ENCODE measurements around the gene CPA5. TPM values are rescaled to one million over a fixed set of nuclear protein-coding genes. Genes with fewer than 3 reads are reported as not detected.

CPA5 gene, protein sequence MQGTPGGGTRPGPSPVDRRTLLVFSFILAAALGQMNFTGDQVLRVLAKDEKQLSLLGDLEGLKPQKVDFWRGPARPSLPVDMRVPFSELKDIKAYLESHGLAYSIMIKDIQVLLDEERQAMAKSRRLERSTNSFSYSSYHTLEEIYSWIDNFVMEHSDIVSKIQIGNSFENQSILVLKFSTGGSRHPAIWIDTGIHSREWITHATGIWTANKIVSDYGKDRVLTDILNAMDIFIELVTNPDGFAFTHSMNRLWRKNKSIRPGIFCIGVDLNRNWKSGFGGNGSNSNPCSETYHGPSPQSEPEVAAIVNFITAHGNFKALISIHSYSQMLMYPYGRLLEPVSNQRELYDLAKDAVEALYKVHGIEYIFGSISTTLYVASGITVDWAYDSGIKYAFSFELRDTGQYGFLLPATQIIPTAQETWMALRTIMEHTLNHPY
- 10 to 100 TPM in 1 of 2 donors, 1 to 10 TPM in 1; 3.3 to 27.6 TPM for total RNA-seq

DNA sequence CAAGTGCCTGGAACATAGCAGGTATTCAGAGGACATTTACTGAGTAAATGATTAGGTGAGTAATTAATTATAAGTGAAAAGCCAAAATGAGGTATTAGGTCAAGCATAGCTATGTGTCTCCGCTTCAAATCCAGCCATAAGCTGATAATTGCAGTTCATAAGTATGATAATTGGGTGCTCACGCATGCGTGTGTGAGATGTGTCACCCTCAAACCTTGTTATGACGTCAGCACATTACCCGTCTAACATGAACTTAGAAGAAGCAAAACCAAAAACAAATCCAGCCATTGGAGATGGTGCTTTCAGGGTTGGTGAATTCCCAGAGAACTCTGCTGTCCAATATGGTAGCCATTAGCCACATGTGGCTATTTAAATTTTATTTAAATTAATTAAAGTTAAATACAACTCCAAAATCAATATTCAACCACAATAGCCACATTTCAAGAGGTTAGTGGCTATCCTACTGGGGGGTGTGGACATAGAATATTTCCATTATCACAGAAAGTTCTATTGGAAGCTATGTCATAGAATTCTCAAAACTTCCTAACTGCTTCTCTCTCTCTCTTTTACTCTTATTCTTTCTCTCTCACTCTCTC lies at the start of gene CPA5:
Gene CPA5 (plus strand): TSS at position 546 of the 596 bp plus-strand sequence. CDS start 1,670 bp downstream, outside the sequence.
- H3K4me1 Mint-ChIP-seq, result no peaks in the 10 kb centered on the region
- H3K4me3 Mint-ChIP-seq, result no peak within 1 kb of the TSS
- no peak for ATAC-seq (replicated peaks)
- H3K9me3 Mint-ChIP-seq, result no peaks in the 10 kb centered on the region
- peaks cover 16% of the 10 kb centered on the region for H3K27me3 Mint-ChIP-seq
- H3K36me3 Mint-ChIP-seq (ENCODE audit: low read depth), result no peaks in the 10 kb centered on the region
- H3K27ac Mint-ChIP-seq, result no peak within 1 kb of the TSS

- no peaks in the 10 kb centered on the region for H3K9me3 Mint-ChIP-seq
Measured at GRCh38 chr7:130296221-130296951, 48.2 kb upstream of the CPA5 start.

GRCh38 chr7:130297628-130298543 lies 46.7 kb upstream of the CPA5 start:
- Mint-ChIP-seq H3K27me3 (peaks cover 1% of the 10 kb centered on the region), H3K27ac (no peak overlapping the region), H3K4me3 (no peak overlapping the region), H3K4me1 (no peaks in the 10 kb centered on the region), H3K36me3 (ENCODE audit: low read depth) (no peaks in the 10 kb centered on the region), H3K9me3 (no peaks in the 10 kb centered on the region)
- no peak for ATAC-seq (replicated peaks)

More at GRCh38 chr7:130296221-130296951, 48.2 kb upstream of the CPA5 start:
- H3K4me1 Mint-ChIP-seq, result no peaks in the 10 kb centered on the region
- no peak overlapping the region for H3K4me3 Mint-ChIP-seq
- no peak for ATAC-seq (replicated peaks)
- no peaks in the 10 kb centered on the region for H3K36me3 Mint-ChIP-seq (ENCODE audit: low read depth)
- H3K27ac Mint-ChIP-seq, result no peak overlapping the region
- H3K27me3 Mint-ChIP-seq, result no peaks in the 10 kb centered on the region

DNA sequence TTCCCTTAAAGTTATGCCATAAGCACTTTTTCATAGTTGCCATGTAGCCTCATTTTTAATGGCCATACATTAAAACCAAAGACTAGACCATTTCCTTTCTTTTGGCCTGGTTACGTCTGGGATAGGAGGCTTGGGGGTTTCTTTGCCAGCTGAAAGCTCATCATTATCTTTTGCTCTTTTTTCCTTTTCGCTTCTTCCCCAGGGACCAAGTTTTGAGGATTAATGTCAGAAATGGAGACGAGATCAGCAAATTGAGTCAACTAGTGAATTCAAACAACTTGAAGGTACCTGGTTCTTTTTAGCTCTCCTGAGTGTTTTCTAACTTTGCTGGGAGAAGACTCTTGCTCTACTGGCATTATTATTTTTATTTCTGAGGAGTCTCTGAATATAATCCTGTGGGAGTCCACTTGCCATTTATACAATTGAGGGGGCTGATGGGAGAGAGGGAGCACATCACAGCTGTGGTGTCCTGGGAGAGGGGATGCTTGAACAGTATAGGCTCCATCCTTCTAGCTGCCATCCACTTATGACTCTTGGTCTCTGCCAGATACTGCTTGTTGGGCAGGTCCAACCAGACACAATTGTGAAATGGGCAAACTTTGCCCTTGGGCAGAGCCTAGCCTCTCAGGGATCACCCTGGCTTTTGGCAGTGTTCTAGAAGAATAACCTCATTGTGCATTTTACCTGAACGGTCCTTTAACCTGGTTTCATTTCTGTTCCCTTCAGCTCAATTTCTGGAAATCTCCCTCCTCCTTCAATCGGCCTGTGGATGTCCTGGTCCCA lies 45.9 kb upstream of the CPA5 start:
- peaks cover 3% of the 10 kb centered on the region for H3K27me3 Mint-ChIP-seq
- no peaks in the 10 kb centered on the region for H3K9me3 Mint-ChIP-seq
- H3K27ac Mint-ChIP-seq, result no peak overlapping the region
- H3K4me3 Mint-ChIP-seq, result no peak overlapping the region
- H3K36me3 Mint-ChIP-seq (ENCODE audit: low read depth), result no peaks in the 10 kb centered on the region
- H3K4me1 Mint-ChIP-seq, result no peaks in the 10 kb centered on the region
- ATAC-seq (replicated peaks), result no peak

DNA sequence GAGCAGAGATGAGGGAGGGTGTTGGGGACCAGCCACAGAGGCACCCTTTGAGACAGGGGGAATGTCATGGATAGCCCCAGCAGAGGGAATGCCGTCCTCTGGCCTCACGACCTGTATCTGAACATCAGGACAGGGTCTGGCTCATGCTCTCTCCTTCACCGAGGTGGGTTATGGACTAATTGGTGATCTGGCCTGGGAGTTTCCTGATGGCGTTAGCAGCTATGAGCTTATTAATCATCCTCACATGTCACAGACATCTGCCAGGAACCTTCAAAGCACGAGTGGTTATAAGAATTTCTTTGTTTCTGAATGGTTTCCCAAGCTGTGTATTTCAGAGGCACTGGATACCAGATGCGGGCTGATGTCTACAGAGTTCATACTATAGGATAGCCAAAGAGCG lies 44.8 kb upstream of the CPA5 start:
- no peak for ATAC-seq (replicated peaks)

DNA sequence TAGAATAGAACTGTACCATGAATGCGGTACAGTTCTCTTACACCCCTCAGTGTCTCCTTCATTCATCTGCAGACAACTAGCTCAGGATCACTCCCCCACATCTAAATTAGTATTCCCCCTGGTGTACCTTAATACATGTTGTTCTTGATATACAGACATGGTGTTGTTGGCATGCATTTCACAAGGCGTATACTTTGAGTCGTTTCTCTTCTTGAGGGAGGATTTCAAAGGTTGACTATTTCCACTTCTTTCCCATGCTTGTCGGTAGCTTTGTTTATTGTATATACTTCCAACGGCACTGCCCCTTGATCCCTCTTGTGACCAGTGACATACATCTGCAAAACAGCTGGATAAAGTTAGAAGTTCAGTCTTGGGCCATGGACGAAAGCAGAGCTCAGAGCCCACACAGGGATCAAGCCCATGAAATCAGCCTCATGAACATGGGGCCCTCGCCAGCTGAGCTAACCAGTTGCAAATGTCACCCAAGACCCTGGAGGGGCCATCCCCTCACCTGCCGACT lies 43.1 kb upstream of the CPA5 start:
- Mint-ChIP-seq H3K27me3 (peaks cover 6% of the 10 kb centered on the region), H3K9me3 (no peaks in the 10 kb centered on the region), H3K36me3 (ENCODE audit: low read depth) (no peaks in the 10 kb centered on the region), H3K27ac (no peak overlapping the region), H3K4me1 (no peaks in the 10 kb centered on the region), H3K4me3 (no peak overlapping the region)
- ATAC-seq (replicated peaks), result no peak

More for the DNA sequence above, 44.8 kb upstream of the CPA5 start:
- Mint-ChIP-seq H3K27me3 (peaks cover 3% of the 10 kb centered on the region), H3K4me3 (no peak overlapping the region), H3K9me3 (no peaks in the 10 kb centered on the region), H3K36me3 (ENCODE audit: low read depth) (no peaks in the 10 kb centered on the region), H3K27ac (no peak overlapping the region), H3K4me1 (no peaks in the 10 kb centered on the region)

DNA sequence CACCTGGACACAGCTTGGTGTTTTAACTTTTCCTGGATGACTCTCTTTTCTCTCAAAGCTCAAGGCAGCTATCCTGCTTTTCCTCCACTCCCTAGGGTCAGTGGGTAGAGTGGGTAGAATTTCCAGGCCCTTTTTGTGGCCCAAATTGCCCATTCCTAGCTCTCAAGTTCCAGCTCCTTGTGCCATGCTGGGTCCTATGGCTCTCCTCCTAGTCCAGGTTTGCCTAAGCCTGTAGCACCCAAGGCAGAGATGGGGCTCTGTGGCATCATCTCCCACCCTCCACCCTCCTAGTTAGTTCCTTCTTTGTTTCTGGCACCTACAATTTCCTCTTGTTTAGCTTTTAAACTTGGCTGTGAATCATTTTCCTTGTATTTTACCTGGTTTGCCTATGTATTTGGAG lies 42.0 kb upstream of the CPA5 start:
- Mint-ChIP-seq H3K27me3 (peaks cover 6% of the 10 kb centered on the region), H3K4me3 (no peak overlapping the region), H3K4me1 (no peaks in the 10 kb centered on the region), H3K36me3 (ENCODE audit: low read depth) (no peaks in the 10 kb centered on the region), H3K27ac (no peak overlapping the region), H3K9me3 (no peaks in the 10 kb centered on the region)
- no peak for ATAC-seq (replicated peaks)

GRCh38 chr7:130303127-130303526 lies 41.5 kb upstream of the CPA5 start:
- Mint-ChIP-seq H3K36me3 (ENCODE audit: low read depth) (no peaks in the 10 kb centered on the region), H3K4me3 (no peak overlapping the region), H3K27me3 (peaks cover 6% of the 10 kb centered on the region), H3K9me3 (no peaks in the 10 kb centered on the region), H3K4me1 (no peaks in the 10 kb centered on the region), H3K27ac (no peak overlapping the region)
- no peak for ATAC-seq (replicated peaks)

DNA sequence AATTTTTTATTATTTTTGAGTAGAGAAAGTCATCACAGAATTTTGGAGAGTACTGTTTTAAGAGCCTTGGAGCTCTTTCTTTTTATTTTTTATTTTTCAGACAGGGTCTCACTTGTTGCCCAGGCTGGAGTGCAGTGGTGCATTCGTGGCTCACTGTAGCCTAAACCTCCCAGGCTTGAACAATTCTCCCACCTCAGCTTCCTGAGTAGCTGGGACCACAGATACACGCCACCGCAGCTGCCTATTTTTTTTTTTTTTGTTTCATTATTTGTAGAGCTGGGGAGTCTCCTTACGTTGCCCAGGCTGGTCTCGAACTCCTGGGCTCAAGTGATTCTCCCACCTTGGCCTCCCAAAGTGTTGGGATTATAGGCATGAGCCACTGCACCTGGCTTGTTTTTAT lies 41.1 kb upstream of the CPA5 start:
- Mint-ChIP-seq H3K4me3 (no peak overlapping the region), H3K4me1 (no peaks in the 10 kb centered on the region), H3K36me3 (ENCODE audit: low read depth) (no peaks in the 10 kb centered on the region), H3K27me3 (peaks cover 6% of the 10 kb centered on the region), H3K27ac (no peak overlapping the region), H3K9me3 (no peaks in the 10 kb centered on the region)
- no peak for ATAC-seq (replicated peaks)

- Mint-ChIP-seq H3K27ac (no peak overlapping the region), H3K27me3 (peaks cover 6% of the 10 kb centered on the region), H3K9me3 (no peaks in the 10 kb centered on the region), H3K4me3 (no peak overlapping the region), H3K4me1 (no peaks in the 10 kb centered on the region), H3K36me3 (ENCODE audit: low read depth) (no peaks in the 10 kb centered on the region)
- no peak for ATAC-seq (replicated peaks)
Measured at GRCh38 chr7:130303982-130304381, 40.6 kb upstream of the CPA5 start.

DNA sequence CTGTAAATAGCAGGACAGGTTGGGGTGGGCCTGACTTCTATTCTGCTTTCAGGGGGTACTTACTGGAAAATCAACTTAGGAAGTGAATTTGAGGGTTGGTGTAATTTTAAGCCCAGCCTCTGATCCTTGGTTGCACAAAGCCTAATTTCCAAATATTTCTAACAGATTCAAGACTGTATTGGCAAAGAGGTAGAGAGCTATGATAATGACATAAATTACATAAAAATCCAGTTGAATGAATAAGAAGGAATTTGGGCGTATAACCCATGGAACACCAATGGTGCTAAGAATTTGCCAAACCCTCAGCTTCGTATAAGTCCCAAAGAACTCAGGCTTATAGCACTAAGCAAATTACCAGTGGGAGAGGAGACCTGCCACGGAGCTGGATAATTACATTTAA lies 39.7 kb upstream of the CPA5 start:
- Mint-ChIP-seq H3K9me3 (no peaks in the 10 kb centered on the region), H3K4me1 (no peaks in the 10 kb centered on the region), H3K27me3 (peaks cover 6% of the 10 kb centered on the region), H3K4me3 (no peak overlapping the region), H3K27ac (no peak overlapping the region), H3K36me3 (ENCODE audit: low read depth) (no peaks in the 10 kb centered on the region)
- ATAC-seq (replicated peaks), result no peak

- ATAC-seq (replicated peaks), result no peak
- peaks cover 6% of the 10 kb centered on the region for H3K27me3 Mint-ChIP-seq
- no peaks in the 10 kb centered on the region for H3K4me1 Mint-ChIP-seq
- no peak overlapping the region for H3K27ac Mint-ChIP-seq
- no peaks in the 10 kb centered on the region for H3K9me3 Mint-ChIP-seq
- H3K36me3 Mint-ChIP-seq (ENCODE audit: low read depth), result no peaks in the 10 kb centered on the region
- H3K4me3 Mint-ChIP-seq, result no peak overlapping the region
Measured at GRCh38 chr7:130305433-130306042, 39.1 kb upstream of the CPA5 start.

- Mint-ChIP-seq H3K9me3 (no peaks in the 10 kb centered on the region), H3K36me3 (ENCODE audit: low read depth) (no peaks in the 10 kb centered on the region), H3K27me3 (peaks cover 3% of the 10 kb centered on the region), H3K4me1 (peaks cover 4% of the 10 kb centered on the region), H3K27ac (no peak overlapping the region), H3K4me3 (no peak overlapping the region)
- ATAC-seq (replicated peaks), result peak; percentile 77
Measured at GRCh38 chr7:130309986-130310385, 34.6 kb upstream of the CPA5 start.

Data from activated T-helper 17 cell treated with anti-CD3 and anti-CD28 coated beads, Interleukin-2, amount 50 U/mL, for 72 hours (primary cell).